NB4 (cell line): Measurements from ENCODE around the gene LRRC14B.

Source experiments
- POLR2A ChIP-seq: IDR thresholded peaks from 2 replicates; pipeline ENCODE4 v1.6.1; 2011; ENCODE audit warnings: mild to moderate bottlenecking; ENCODE audit not compliant: insufficient read length; ENCODE audit errors: extremely low read depth
- TF ChIP-seq, protein P1 (sequence below): IDR thresholded peaks from one replicate; pipeline ENCODE4 v1.5.1; 2012; ENCODE audit warnings: low read depth, low read length

DNA sequence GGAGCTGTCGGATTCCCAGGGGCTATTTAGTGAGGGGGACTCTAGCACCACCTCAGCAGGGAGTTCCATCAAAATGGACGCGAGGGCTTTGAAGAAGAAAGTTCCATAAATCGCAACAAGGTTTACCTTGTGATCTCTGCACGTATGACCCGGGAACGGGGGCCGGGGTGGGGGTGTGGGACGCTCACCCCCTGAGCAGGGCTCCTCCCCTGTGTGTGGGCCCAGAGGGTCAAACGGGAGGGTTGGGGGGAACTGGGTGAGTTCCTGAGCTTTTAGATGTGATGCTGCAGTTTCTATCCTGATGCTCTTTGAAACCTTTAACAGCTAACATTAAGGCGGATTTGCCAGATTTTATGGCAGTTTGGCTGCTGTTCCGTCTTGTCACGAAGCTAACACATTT, 18.9 kb upstream of the LRRC14B start:
- TF ChIP-seq POLR2A = no peak
- TF ChIP-seq, protein P1, sequence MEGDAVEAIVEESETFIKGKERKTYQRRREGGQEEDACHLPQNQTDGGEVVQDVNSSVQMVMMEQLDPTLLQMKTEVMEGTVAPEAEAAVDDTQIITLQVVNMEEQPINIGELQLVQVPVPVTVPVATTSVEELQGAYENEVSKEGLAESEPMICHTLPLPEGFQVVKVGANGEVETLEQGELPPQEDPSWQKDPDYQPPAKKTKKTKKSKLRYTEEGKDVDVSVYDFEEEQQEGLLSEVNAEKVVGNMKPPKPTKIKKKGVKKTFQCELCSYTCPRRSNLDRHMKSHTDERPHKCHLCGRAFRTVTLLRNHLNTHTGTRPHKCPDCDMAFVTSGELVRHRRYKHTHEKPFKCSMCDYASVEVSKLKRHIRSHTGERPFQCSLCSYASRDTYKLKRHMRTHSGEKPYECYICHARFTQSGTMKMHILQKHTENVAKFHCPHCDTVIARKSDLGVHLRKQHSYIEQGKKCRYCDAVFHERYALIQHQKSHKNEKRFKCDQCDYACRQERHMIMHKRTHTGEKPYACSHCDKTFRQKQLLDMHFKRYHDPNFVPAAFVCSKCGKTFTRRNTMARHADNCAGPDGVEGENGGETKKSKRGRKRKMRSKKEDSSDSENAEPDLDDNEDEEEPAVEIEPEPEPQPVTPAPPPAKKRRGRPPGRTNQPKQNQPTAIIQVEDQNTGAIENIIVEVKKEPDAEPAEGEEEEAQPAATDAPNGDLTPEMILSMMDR = no peak
